HepG2 (cell line): Measurements from ENCODE around the gene ADCY5. TPM values are rescaled to one million over a fixed set of nuclear protein-coding genes. Genes with fewer than 3 reads are reported as not detected.

Experiments
- ATAC-seq: fragments of 200-7000 bp; cut with Tn5 transposase; 3 replicates; pipeline ENCODE4 v1.9.1; 2020; ENCODE audit warnings: mild to moderate bottlenecking, moderate library complexity
- BruUV-seq: library from RNA; stranded (reverse); fragments of 400-500 nt; replicated peaks from 2 replicates; lab custom pipeline; 2021; lab: Mats Ljungman, UMichigan
- CTCF ChIA-PET: fragments of 300-600 bp; formaldehyde crosslinking; extraction: SDS; loops from one replicate; lab custom pipeline; 2021; ENCODE audit warnings: low total read pairs, inconsistent platforms, low intra/inter-chr PET ratio; lab: Yijun Ruan, JAX
- POLR2A ChIA-PET: fragments of 350-600 bp; sonication (Branson Sonifier 250); formaldehyde crosslinking; loops from one replicate; lab custom pipeline; 2020; ENCODE audit warnings: antibody characterized with exemption, inconsistent platforms; lab: Yijun Ruan, JAX
- DNase-seq: peaks from one replicate; pipeline ENCODE4 v3.0.0-alpha.2; 2015; ENCODE audit warnings: low spot score
- FAIRE-seq: peaks from 3 replicates; lab custom pipeline; 2011; peaks lifted over from hg19 to GRCh38; lab: Jason Lieb, UNC
- H2AFZ ChIP-seq: one replicate; pipeline ENCODE4 v1.6.1; 2011; ENCODE audit warnings: low read length, inconsistent platforms
- H3K27ac ChIP-seq: fragments of 300-600 bp; 3 replicates; pipeline ENCODE4 v1.8.0; 2011; ENCODE audit warnings: mixed run types, mild to moderate bottlenecking, mixed read lengths, low read length, inconsistent platforms; ENCODE audit not compliant: insufficient read depth; ENCODE audit errors: extremely low read length
- H3K27me3 ChIP-seq, 2 experiments: fragments of 200-600 bp in 1 of 2; 2 replicates in 1 of 2; 3 replicates in 1 of 2; pipeline versions ENCODE4 v1.6.0 to v1.8.0; 2011; ENCODE audit warnings: low read length in 2 of 2, mild to moderate bottlenecking in 2 of 2, moderate library complexity in 2 of 2, inconsistent platforms in 1 of 2; ENCODE audit not compliant: insufficient read depth in 2 of 2, control insufficient read depth in 1 of 2
- H3K36me3 ChIP-seq, 2 experiments: fragments of 200-600 bp in 1 of 2; replicated peaks in 1 of 2; 2 replicates in 1 of 2; 3 replicates in 1 of 2; pipeline versions ENCODE4 v1.5.1 to v1.8.0; 2011; ENCODE audit warnings: low read length in 2 of 2, inconsistent platforms in 1 of 2; ENCODE audit not compliant: insufficient read depth in 2 of 2, control insufficient read depth in 1 of 2
- H3K4me1 ChIP-seq: 2 replicates; pipeline ENCODE4 v1.5.1; 2012; ENCODE audit warnings: low read length, inconsistent platforms; ENCODE audit not compliant: insufficient read depth
- H3K4me2 ChIP-seq: 2 replicates; pipeline ENCODE4 v1.6.0; 2011; ENCODE audit warnings: low read depth, low read length, inconsistent platforms
- H3K4me3 ChIP-seq, 3 experiments: fragments of 200-600 bp in 1 of 3; sonication (generic), shearing (Covaris generic) in 1 of 3; replicated peaks in 1 of 3; 2 replicates each; pipeline ENCODE4 v1.5.1; 2011 to 2016; ENCODE audit warnings: low read length in 3 of 3, inconsistent platforms in 2 of 3, low read depth in 2 of 3, mild to moderate bottlenecking in 2 of 3, control low read depth in 1 of 3, mixed read lengths in 1 of 3; ENCODE audit not compliant: insufficient read depth in 1 of 3
- H3K79me2 ChIP-seq: one replicate; pipeline ENCODE4 v1.6.1; 2011; ENCODE audit warnings: low read length, inconsistent platforms; ENCODE audit not compliant: insufficient read depth
- H3K9ac ChIP-seq: 2 replicates; pipeline ENCODE4 v1.6.0; 2011; ENCODE audit warnings: mild to moderate bottlenecking, low read depth, low read length, inconsistent platforms; ENCODE audit not compliant: insufficient read depth
- H3K9me3 ChIP-seq: 2 replicates; pipeline ENCODE4 v1.5.1; 2012; ENCODE audit warnings: mild to moderate bottlenecking, low read length
- H4K20me1 ChIP-seq: 2 replicates; pipeline ENCODE4 v1.6.0; 2011; ENCODE audit warnings: inconsistent platforms, mild to moderate bottlenecking, low read length, moderate library complexity; ENCODE audit not compliant: insufficient read depth
- ARID5B ChIP-seq: IDR thresholded peaks from 2 replicates; pipeline ENCODE4 v1.4.0; 2020; ENCODE audit warnings: mild to moderate bottlenecking, missing genetic modification reagents
- DMAP1 ChIP-seq: IDR thresholded peaks from 2 replicates; pipeline ENCODE4 v1.6.1; 2016
- DMTF1 ChIP-seq: sonication (generic); formaldehyde crosslinking; IDR thresholded peaks from 2 replicates; pipeline ENCODE4 v1.4.0; 2020; ENCODE audit warnings: mild to moderate bottlenecking, missing genetic modification reagents
- HNF1A ChIP-seq, 2 experiments: sonication (generic) in 1 of 2; formaldehyde crosslinking in 1 of 2; IDR thresholded peaks; 2 replicates each; pipeline versions ENCODE4 v1.4.0 to v1.6.1; 2016 to 2020; ENCODE audit warnings: borderline replicate concordance in 1 of 2, low read depth in 1 of 2, mild to moderate bottlenecking in 1 of 2, missing genetic modification reagents in 1 of 2
- NFE2L1 ChIP-seq: sonication (generic); formaldehyde crosslinking; IDR thresholded peaks from 2 replicates; pipeline ENCODE4 v1.4.0; 2020; ENCODE audit warnings: missing genetic modification reagents, mild to moderate bottlenecking, borderline replicate concordance
- SP1 ChIP-seq, 2 experiments: fragments of 450-650 bp in 1 of 2; sonication (generic) in 1 of 2; formaldehyde crosslinking in 1 of 2; IDR thresholded peaks; 2 replicates each; pipeline versions ENCODE4 v1.4.0 to v1.6.1; 2016 to 2020; ENCODE audit warnings: missing genetic modification reagents in 1 of 2
- ZNF350 ChIP-seq: sonication (generic); formaldehyde crosslinking; IDR thresholded peaks from 2 replicates; pipeline ENCODE4 v1.4.0; 2020; ENCODE audit warnings: mild to moderate bottlenecking, low read depth, missing genetic modification reagents, borderline replicate concordance
- WGBS: methylation state at CpG from one replicate; pipeline ENCODE4 v1.1.6; 2017; ENCODE audit warnings: low lambda C conversion rate; 5-methylcytosine and 5-hydroxymethylcytosine counted together
- in situ Hi-C: cut with HindIII; loops from 2 replicates; pipeline ENCODE4 v1.10.0; 2017; ENCODE audit warnings: low pct_unique_long_range_greater_than_20kb; ENCODE audit not compliant: extremely low pct_ligation_motif_present
- intact Hi-C: fragments of 100-400 bp; cut with micrococcal nuclease; formaldehyde crosslinking; loops from one replicate; pipeline ENCODE4 v1.10.0; 2022; ENCODE audit not compliant: unreplicated experiment
- polyA plus RNA-seq, 8 experiments: library from polyadenylated mRNA; depleted of rRNA in 3 of 8; stranded (reverse) in 7 of 8; unstranded in 1 of 8; fragments of >200 nt; fragmentation: Illumina TruSeq in 4 of 8; extraction: Trizol in 4 of 8; gene quantifications; 2 replicates each; pipeline versions ENCODE4 v1.2.1 to v1.2.3, GENCODE V29; 2011 to 2016; ENCODE audit warnings: low read depth in 4 of 8, missing spikeins in 1 of 8, mixed read lengths in 1 of 8; ENCODE audit not compliant: insufficient read depth in 1 of 8
- total RNA-seq, 5 experiments: library from RNA; depleted of rRNA; stranded (reverse); fragments of >200 nt; fragmentation: Illumina TruSeq; extraction: Trizol; gene quantifications; 2 replicates each; pipeline ENCODE4 v1.2.3, GENCODE V29; 2016; ENCODE audit warnings: low read depth in 1 of 5

The ADCY5 gene
- total and polyA plus RNA-seq, 2 of the 13 experiments (the other 11 are each of a cell fraction or from before 2014, with no cell fraction given), result not detected

DNA sequence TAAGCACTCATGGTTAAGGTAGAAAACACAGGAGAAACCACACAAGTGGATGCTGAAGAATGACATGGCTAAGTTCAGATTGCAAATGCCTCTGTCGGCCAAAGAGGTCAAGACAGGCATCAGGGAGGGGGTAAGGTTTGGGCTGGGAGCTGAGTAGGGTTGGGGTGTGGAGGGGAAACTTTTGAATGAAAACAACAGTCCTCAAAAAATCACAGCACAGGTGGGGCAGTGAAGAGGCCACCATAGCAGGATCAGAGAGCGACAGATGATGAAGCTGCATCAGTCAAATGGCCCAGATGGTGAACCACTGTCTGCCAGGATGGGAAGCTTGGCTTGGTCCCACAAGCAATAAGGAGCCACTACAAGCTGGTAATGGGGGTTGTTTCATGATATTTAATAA lies 74.9 kb downstream of the ADCY5 start:
- H3K27ac ChIP-seq, result no peak overlapping the region
- H4K20me1 ChIP-seq, result no peaks in the 10 kb centered on the region
- no peak for TF ChIP-seq HNF1A (IDR thresholded peaks at IDR 0.05; ENCODE audit: low read depth)
- TF ChIP-seq HNF1A (CRISPR knock-in tag; IDR thresholded peaks at IDR 0.05; ENCODE audit: borderline replicate concordance), result no peak
- no peak for TF ChIP-seq ARID5B (CRISPR knock-in tag)
- TF ChIP-seq DMTF1 (CRISPR knock-in tag), result no peak
- no peak for TF ChIP-seq NFE2L1 (CRISPR knock-in tag)
- TF ChIP-seq SP1 (IDR thresholded peaks at IDR 0.05), result no peak
- no peak for TF ChIP-seq SP1 (CRISPR knock-in tag; IDR thresholded peaks at IDR 0.05)
- TF ChIP-seq ZNF350 (CRISPR knock-in tag), result no peak
- no peak for TF ChIP-seq DMAP1
- H3K9ac ChIP-seq, result no peak overlapping the region
- H3K4me1 ChIP-seq, result no peaks in the 10 kb centered on the region
- no peaks in the 10 kb centered on the region for H3K36me3 ChIP-seq
- no peak overlapping the region for H3K4me2 ChIP-seq
- H3K27me3 ChIP-seq, result peaks cover 3 to 11% of the 10 kb centered on the region in 2 experiments; a peak in 3 of 5 replicates
- POLR2A ChIA-PET, result no interaction called here
- FAIRE-seq (no peak), ATAC-seq (no peak), DNase-seq (no peak)
- H2AFZ ChIP-seq, result no peak overlapping the region
- no peaks in the 10 kb centered on the region for H3K9me3 ChIP-seq
- WGBS, result 48% methylated on average over 2 of the region's 2 CpGs
- intact Hi-C loops, result no loop called here
- no peaks in the 10 kb centered on the region for H3K79me2 ChIP-seq
- CTCF ChIA-PET, result no interaction called here
- H3K4me3 ChIP-seq, result no peak overlapping the region
- BruUV-seq, result no TSS peak
- in situ Hi-C loops, result no loop called here
